Caco-2 (cell line): ENCODE data around the gene EFCAB7. TPM values are rescaled to one million over a fixed set of nuclear protein-coding genes. Genes with fewer than 3 reads are reported as not detected.

Source experiments
- BruUV-seq: library from RNA; stranded (reverse); fragments of 400-500 nt; replicated peaks from 2 replicates; lab custom pipeline; 2021; lab: Mats Ljungman, UMichigan
- CTCF ChIA-PET: fragments of 300-600 bp; sonication (Branson Sonifier 250); formaldehyde crosslinking; loops from one replicate; lab custom pipeline; 2022; ENCODE audit warnings: antibody characterized with exemption; lab: Charles Lee
- POLR2A ChIA-PET: fragments of 300-600 bp; sonication (Branson Sonifier 250); formaldehyde crosslinking; loops from one replicate; lab custom pipeline; 2022; ENCODE audit warnings: antibody characterized with exemption; lab: Charles Lee
- DNase-seq, 2 experiments: peaks; one replicate each; pipeline versions ENCODE4 v3.0.0 to v3.0.0-alpha.2; 2020 to 2022
- H3K27me3 ChIP-seq: replicated peaks from 2 replicates; pipeline ENCODE4 v1.6.0; 2011; ENCODE audit warnings: low read length; ENCODE audit not compliant: control insufficient read depth, insufficient read depth
- H3K36me3 ChIP-seq: 2 replicates; pipeline ENCODE4 v1.5.1; 2011; ENCODE audit warnings: low read length; ENCODE audit not compliant: control insufficient read depth, insufficient read depth
- H3K4me1 ChIP-seq: fragments of 250-450 bp; sonication (Bioruptor Pico); 2 replicates; pipeline ENCODE4 v1.5.1; 2020; ENCODE audit warnings: mild to moderate bottlenecking
- H3K4me3 ChIP-seq: 2 replicates; pipeline ENCODE4 v1.5.1; 2011; ENCODE audit warnings: low read depth, mild to moderate bottlenecking, control low read depth, low read length
- H3K9me3 ChIP-seq: fragments of 250-450 bp; sonication (Bioruptor Pico); 2 replicates; pipeline ENCODE4 v1.5.1; 2020; ENCODE audit warnings: mild to moderate bottlenecking, moderate library complexity
- H3K27ac Mint-ChIP-seq: one replicate; pipeline ENCODE4 v1.8.0; 2022; ENCODE audit warnings: mixed read lengths; ENCODE audit not compliant: unreplicated experiment
- H3K27me3 Mint-ChIP-seq: one replicate; pipeline ENCODE4 v1.8.0; 2022; ENCODE audit warnings: mixed read lengths; ENCODE audit not compliant: insufficient read depth, unreplicated experiment
- H3K36me3 Mint-ChIP-seq: one replicate; pipeline ENCODE4 v1.8.0; 2022; ENCODE audit warnings: mild to moderate bottlenecking, mixed read lengths; ENCODE audit not compliant: insufficient read depth, unreplicated experiment
- H3K4me1 Mint-ChIP-seq: one replicate; pipeline ENCODE4 v1.8.0; 2022; ENCODE audit warnings: low read depth, mixed read lengths; ENCODE audit not compliant: unreplicated experiment
- H3K4me3 Mint-ChIP-seq: one replicate; pipeline ENCODE4 v1.8.0; 2022; ENCODE audit warnings: mild to moderate bottlenecking, moderate library complexity, mixed read lengths; ENCODE audit not compliant: unreplicated experiment
- H3K9me3 Mint-ChIP-seq: one replicate; pipeline ENCODE4 v1.8.0; 2022; ENCODE audit warnings: mixed read lengths; ENCODE audit not compliant: unreplicated experiment
- intact Hi-C: fragments of 100-400 bp; cut with micrococcal nuclease; formaldehyde crosslinking; loops from one replicate; pipeline ENCODE4 v1.10.0; 2022; ENCODE audit not compliant: unreplicated experiment
- total RNA-seq: library from RNA; stranded (reverse); gene quantifications from 2 replicates; pipeline ENCODE4 v1.2.3, GENCODE V29; 2022
- TF ChIP-seq, protein P1 (sequence below), 2 experiments: fragments of 200-600 bp in 1 of 2; IDR thresholded peaks; 1 replicate in 1 of 2; 2 replicates in 1 of 2; pipeline versions ENCODE4 v1.5.1 to v1.8.0; 2011 to 2022; ENCODE audit warnings: antibody characterized with exemption in 1 of 2, control low read depth in 1 of 2, inconsistent platforms in 1 of 2, low read depth in 1 of 2, low read length in 1 of 2, mild to moderate bottlenecking in 1 of 2, moderate library complexity in 1 of 2; ENCODE audit not compliant: insufficient read depth in 1 of 2, severe bottlenecking in 1 of 2, unreplicated experiment in 1 of 2

The EFCAB7 gene
- total RNA-seq, 1 experiment from 2014 or later = 3.2 TPM

GRCh38 chr1:63548303-63548702, 25.0 kb downstream of the EFCAB7 start:
- H3K4me1 Mint-ChIP-seq = no peaks in the 10 kb centered on the region
- H3K27me3 ChIP-seq = no peaks in the 10 kb centered on the region
- no peak overlapping the region for H3K4me3 Mint-ChIP-seq
- H3K4me1 ChIP-seq = no peaks in the 10 kb centered on the region
- DNase-seq = no peak
- intact Hi-C loops = no loop called here
- ChIA-PET CTCF (no interaction called here), POLR2A (no interaction called here)
- H3K9me3 Mint-ChIP-seq = no peaks in the 10 kb centered on the region
- H3K9me3 ChIP-seq = no peaks in the 10 kb centered on the region
- no peaks in the 10 kb centered on the region for H3K36me3 ChIP-seq
- TF ChIP-seq, protein P1, sequence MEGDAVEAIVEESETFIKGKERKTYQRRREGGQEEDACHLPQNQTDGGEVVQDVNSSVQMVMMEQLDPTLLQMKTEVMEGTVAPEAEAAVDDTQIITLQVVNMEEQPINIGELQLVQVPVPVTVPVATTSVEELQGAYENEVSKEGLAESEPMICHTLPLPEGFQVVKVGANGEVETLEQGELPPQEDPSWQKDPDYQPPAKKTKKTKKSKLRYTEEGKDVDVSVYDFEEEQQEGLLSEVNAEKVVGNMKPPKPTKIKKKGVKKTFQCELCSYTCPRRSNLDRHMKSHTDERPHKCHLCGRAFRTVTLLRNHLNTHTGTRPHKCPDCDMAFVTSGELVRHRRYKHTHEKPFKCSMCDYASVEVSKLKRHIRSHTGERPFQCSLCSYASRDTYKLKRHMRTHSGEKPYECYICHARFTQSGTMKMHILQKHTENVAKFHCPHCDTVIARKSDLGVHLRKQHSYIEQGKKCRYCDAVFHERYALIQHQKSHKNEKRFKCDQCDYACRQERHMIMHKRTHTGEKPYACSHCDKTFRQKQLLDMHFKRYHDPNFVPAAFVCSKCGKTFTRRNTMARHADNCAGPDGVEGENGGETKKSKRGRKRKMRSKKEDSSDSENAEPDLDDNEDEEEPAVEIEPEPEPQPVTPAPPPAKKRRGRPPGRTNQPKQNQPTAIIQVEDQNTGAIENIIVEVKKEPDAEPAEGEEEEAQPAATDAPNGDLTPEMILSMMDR (IDR thresholded peaks at IDR 0.05; ENCODE audit: insufficient read depth in 1 of 2, low read depth in 1 of 2, low read length in 1 of 2, severe bottlenecking in 1 of 2, unreplicated experiment in 1 of 2) = no peak
- no TSS peak for BruUV-seq
- no peaks in the 10 kb centered on the region for H3K36me3 Mint-ChIP-seq
- no peak overlapping the region for H3K27ac Mint-ChIP-seq
- no peak overlapping the region for H3K4me3 ChIP-seq
- H3K27me3 Mint-ChIP-seq = no peaks in the 10 kb centered on the region

- BruUV-seq = no TSS peak
- H3K4me3 ChIP-seq = no peak overlapping the region
- no peaks in the 10 kb centered on the region for H3K27me3 ChIP-seq
- POLR2A ChIA-PET = no interaction called here
- no peaks in the 10 kb centered on the region for H3K4me1 ChIP-seq
- CTCF ChIA-PET = no interaction called here
- H3K9me3 ChIP-seq = no peaks in the 10 kb centered on the region
- no peak for DNase-seq
- H3K27ac Mint-ChIP-seq = no peak overlapping the region
- TF ChIP-seq, protein P1 (IDR thresholded peaks at IDR 0.05; ENCODE audit: insufficient read depth in 1 of 2, low read depth in 1 of 2, low read length in 1 of 2, severe bottlenecking in 1 of 2, unreplicated experiment in 1 of 2) = no peak
- no peaks in the 10 kb centered on the region for H3K9me3 Mint-ChIP-seq
- intact Hi-C loops = no loop called here
- no peaks in the 10 kb centered on the region for H3K27me3 Mint-ChIP-seq
- H3K36me3 Mint-ChIP-seq = no peaks in the 10 kb centered on the region
- H3K4me1 Mint-ChIP-seq = no peaks in the 10 kb centered on the region
- H3K4me3 Mint-ChIP-seq = no peak overlapping the region
- no peaks in the 10 kb centered on the region for H3K36me3 ChIP-seq
These were observed 25.6 kb downstream of the EFCAB7 start for GRCh38 chr1:63548877-63549276.

DNA sequence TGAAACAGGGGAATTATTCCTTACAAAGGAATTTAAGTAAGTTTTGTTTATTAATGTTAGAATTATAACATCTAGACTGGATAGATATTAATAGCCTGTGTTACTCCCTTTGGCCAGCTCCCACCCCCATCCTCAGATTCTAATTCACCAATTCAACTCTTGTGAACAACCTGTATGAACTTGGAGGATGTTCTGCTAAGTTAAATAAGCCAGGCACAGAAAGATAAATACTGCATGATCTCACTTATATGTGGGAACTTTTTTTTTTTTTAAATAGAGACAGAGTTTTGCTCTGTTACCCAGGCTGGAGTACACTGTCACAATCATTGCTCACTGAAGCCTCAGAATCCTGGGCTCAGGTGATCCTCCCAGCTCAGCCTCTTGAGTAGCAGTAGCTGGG, 32.2 kb downstream of the EFCAB7 start:
- no peak for DNase-seq
- Mint-ChIP-seq H3K27ac (no peak overlapping the region), H3K4me1 (no peaks in the 10 kb centered on the region), H3K27me3 (no peaks in the 10 kb centered on the region), H3K36me3 (peaks cover 4% of the 10 kb centered on the region), H3K9me3 (no peaks in the 10 kb centered on the region), H3K4me3 (no peak overlapping the region)
- intact Hi-C loops = loop anchor here (5.0 kb wide), 1 partner anchor 692 kb away; no protein-coding TSS in a partner anchor
- Histone ChIP-seq H3K9me3 (no peaks in the 10 kb centered on the region), H3K36me3 (no peaks in the 10 kb centered on the region), H3K4me3 (no peak overlapping the region), H3K4me1 (no peaks in the 10 kb centered on the region), H3K27me3 (no peaks in the 10 kb centered on the region)
- TF ChIP-seq, protein P1 (IDR thresholded peaks at IDR 0.05; ENCODE audit: insufficient read depth in 1 of 2, low read depth in 1 of 2, low read length in 1 of 2, severe bottlenecking in 1 of 2, unreplicated experiment in 1 of 2) = no peak
- ChIA-PET CTCF (no interaction called here), POLR2A (no interaction called here)
- BruUV-seq = no TSS peak
